Upper lobe of left lung (tissue), 6 donors: ENCODE measurements around the gene MPPED2. TPM values are rescaled to one million over a fixed set of nuclear protein-coding genes. Genes with fewer than 3 reads are reported as not detected.

Source experiments
- ATAC-seq, 2 donors: fragments of 200-7000 bp; cut with Tn5 transposase; one replicate each; pipeline ENCODE4 v1.9.1; 2022; ENCODE audit warnings: mild to moderate bottlenecking in 2 of 2, moderate library complexity in 2 of 2; ENCODE audit not compliant: low FRiP score in 2 of 2
- DNase-seq, 2 donors: peaks; one replicate each; pipeline ENCODE4 v3.0.0-alpha.2; 2019 to 2020
- H3K27ac ChIP-seq, 4 donors: fragments of 200-600 bp; sonication (generic); one replicate each; pipeline ENCODE4 v1.5.1; 2016 to 2019
- H3K27me3 ChIP-seq, 4 donors: fragments of 200-600 bp; sonication (generic); one replicate each; pipeline ENCODE4 v1.5.1; 2017 to 2019
- H3K36me3 ChIP-seq, 4 donors: fragments of 200-600 bp; sonication (generic); one replicate each; pipeline ENCODE4 v1.5.1; 2016 to 2019
- H3K4me1 ChIP-seq, 4 donors: fragments of 200-600 bp; sonication (generic); one replicate each; pipeline ENCODE4 v1.5.1; 2018 to 2019
- H3K4me3 ChIP-seq, 4 donors: fragments of 200-600 bp; sonication (generic); one replicate each; pipeline ENCODE4 v1.5.1; 2017 to 2019; ENCODE audit warnings: mild to moderate bottlenecking in 2 of 4, moderate library complexity in 1 of 4
- H3K9me3 ChIP-seq, 4 donors: fragments of 200-600 bp; sonication (generic); one replicate each; pipeline ENCODE4 v1.5.1; 2018 to 2019
- CTCF ChIP-seq, 6 experiments: fragments of 450-650 bp in 4 of 6; fragments of 200-600 bp in 2 of 6; sonication (generic) in 2 of 6; IDR thresholded peaks; one replicate each; pipeline ENCODE4 v1.5.1; 2016 to 2019; ENCODE audit warnings: antibody characterized with exemption in 6 of 6
- EP300 ChIP-seq, 4 donors: sonication (generic); formaldehyde crosslinking; IDR thresholded peaks; one replicate each; pipeline ENCODE4 v1.5.1; 2017; ENCODE audit warnings: antibody characterized with exemption in 4 of 4, control low read depth in 2 of 4
- POLR2A ChIP-seq, 4 donors: fragments of 450-650 bp; IDR thresholded peaks; one replicate each; pipeline ENCODE4 v1.5.1; 2016 to 2017; ENCODE audit warnings: antibody characterized with exemption in 4 of 4, mild to moderate bottlenecking in 2 of 4
- POLR2AphosphoS5 ChIP-seq, 2 donors: sonication (generic); formaldehyde crosslinking; IDR thresholded peaks; one replicate each; pipeline ENCODE4 v1.5.1; 2017; ENCODE audit warnings: antibody characterized with exemption in 2 of 2
- WGBS, 2 donors: methylation state at CpG; one replicate each; pipeline ENCODE4 v1.1.5; 2017 to 2018; 5-methylcytosine and 5-hydroxymethylcytosine counted together
- total RNA-seq, 6 donors: library from RNA; depleted of rRNA in 4 of 6; stranded (reverse); fragments of >200 nt in 4 of 6; gene quantifications; one replicate each; pipeline versions ENCODE4 v1.1.0 to v1.2.1, GENCODE V29; 2016 to 2021
- donor health status: DM: no; HTN: no; CAD: no; lungs with moderate emphysema.
- donor health status: DM: no; HTN: yes; CAD: no; lungs with severe emphysema.

The MPPED2 gene
- total RNA-seq, 6 donors from 2014 or later = 0.20 to 3.8 (median 0.49) TPM; not detected in 1

- H3K4me3 ChIP-seq = no peak overlapping the region
- H3K9me3 ChIP-seq = no peaks in the 10 kb centered on the region
- TF ChIP-seq POLR2A (IDR thresholded peaks at IDR 0.05) (no peak), POLR2AphosphoS5 (IDR thresholded peaks at IDR 0.05) (no peak), CTCF (IDR thresholded peaks at IDR 0.05) (no peak), EP300 (IDR thresholded peaks at IDR 0.05) (no peak)
- no peaks in the 10 kb centered on the region for H3K36me3 ChIP-seq
- H3K4me1 ChIP-seq = no peaks in the 10 kb centered on the region
- ATAC-seq (no peak), DNase-seq (no peak)
- WGBS, 2 donors = 54 to 57% methylated on average over 3 of the region's 3 CpGs
- H3K27ac ChIP-seq = no peak overlapping the region
- H3K27me3 ChIP-seq = no peaks in the 10 kb centered on the region
These were observed 32.5 kb downstream of the MPPED2 start for GRCh38 chr11:30553521-30554110.

- no peak overlapping the region for H3K4me3 ChIP-seq
- no peak overlapping the region for H3K27ac ChIP-seq
- no peaks in the 10 kb centered on the region for H3K27me3 ChIP-seq
- no peaks in the 10 kb centered on the region for H3K9me3 ChIP-seq
- DNase-seq = no peak
- H3K4me1 ChIP-seq = no peaks in the 10 kb centered on the region
- 94% methylated on average over 5 of the region's 5 CpGs for WGBS, 2 donors
- H3K36me3 ChIP-seq = no peaks in the 10 kb centered on the region
- TF ChIP-seq CTCF (IDR thresholded peaks at IDR 0.05) (no peak), POLR2AphosphoS5 (IDR thresholded peaks at IDR 0.05) (no peak), POLR2A (IDR thresholded peaks at IDR 0.05) (no peak), EP300 (IDR thresholded peaks at IDR 0.05) (no peak)
- ATAC-seq = no peak
These were observed 33.3 kb downstream of the MPPED2 start for GRCh38 chr11:30552839-30553238.

GRCh38 chr11:30550022-30550542 lies 36.1 kb downstream of the MPPED2 start:
- Histone ChIP-seq H3K9me3 (no peaks in the 10 kb centered on the region), H3K4me1 (no peaks in the 10 kb centered on the region), H3K36me3 (no peaks in the 10 kb centered on the region), H3K4me3 (no peak overlapping the region), H3K27ac (no peak overlapping the region), H3K27me3 (no peaks in the 10 kb centered on the region)
- ATAC-seq (no peak), DNase-seq (no peak)
- WGBS, 2 donors = 77 to 88% methylated on average over 4 of the region's 4 CpGs
- TF ChIP-seq POLR2AphosphoS5 (IDR thresholded peaks at IDR 0.05) (no peak), POLR2A (IDR thresholded peaks at IDR 0.05) (no peak), EP300 (IDR thresholded peaks at IDR 0.05) (no peak)

- H3K27me3 ChIP-seq = no peaks in the 10 kb centered on the region
- ATAC-seq = no peak
- H3K4me1 ChIP-seq = no peaks in the 10 kb centered on the region
- no peaks in the 10 kb centered on the region for H3K36me3 ChIP-seq
- H3K9me3 ChIP-seq = no peaks in the 10 kb centered on the region
- no peak for TF ChIP-seq EP300 (IDR thresholded peaks at IDR 0.05)
- TF ChIP-seq POLR2AphosphoS5 (IDR thresholded peaks at IDR 0.05) = no peak
- no peak for TF ChIP-seq CTCF (IDR thresholded peaks at IDR 0.05)
- TF ChIP-seq POLR2A (IDR thresholded peaks at IDR 0.05) = no peak
- H3K27ac ChIP-seq = no peak overlapping the region
- WGBS, 2 donors = 50 to 70% methylated on average over 4 of the region's 4 CpGs
- DNase-seq = no peak
- no peak overlapping the region for H3K4me3 ChIP-seq
These were observed 36.6 kb downstream of the MPPED2 start for GRCh38 chr11:30549565-30549964.

GRCh38 chr11:30546334-30546733 lies 39.8 kb downstream of the MPPED2 start:
- Histone ChIP-seq H3K27ac (no peak overlapping the region), H3K4me1 (no peaks in the 10 kb centered on the region), H3K27me3 (no peaks in the 10 kb centered on the region), H3K9me3 (no peaks in the 10 kb centered on the region), H3K4me3 (no peak overlapping the region), H3K36me3 (no peaks in the 10 kb centered on the region)
- DNase-seq = no peak
- no peak for TF ChIP-seq EP300 (IDR thresholded peaks at IDR 0.05)
- no peak for TF ChIP-seq POLR2AphosphoS5 (IDR thresholded peaks at IDR 0.05)
- no peak for TF ChIP-seq CTCF (IDR thresholded peaks at IDR 0.05)
- no peak for TF ChIP-seq POLR2A (IDR thresholded peaks at IDR 0.05)
- ATAC-seq = no peak
- 29 to 87% methylated on average over 1 of the region's 1 CpG for WGBS, 2 donors
